HG03439 (cell line): Measurements from ENCODE around the gene ARMC9.
"Not testable (repeated sequence)": the region's sequence is repeated elsewhere in the genome, so short reads cannot be mapped to it uniquely, and the experiment has no call there.

Source experiments
- ATAC-seq: cut with Tn5 transposase; IDR thresholded peaks from one replicate; pipeline ENCODE4 v1.9.1; 2021; ENCODE audit warnings: mild to moderate bottlenecking, moderate library complexity; ENCODE audit not compliant: unreplicated experiment

The ARMC9 gene

DNA sequence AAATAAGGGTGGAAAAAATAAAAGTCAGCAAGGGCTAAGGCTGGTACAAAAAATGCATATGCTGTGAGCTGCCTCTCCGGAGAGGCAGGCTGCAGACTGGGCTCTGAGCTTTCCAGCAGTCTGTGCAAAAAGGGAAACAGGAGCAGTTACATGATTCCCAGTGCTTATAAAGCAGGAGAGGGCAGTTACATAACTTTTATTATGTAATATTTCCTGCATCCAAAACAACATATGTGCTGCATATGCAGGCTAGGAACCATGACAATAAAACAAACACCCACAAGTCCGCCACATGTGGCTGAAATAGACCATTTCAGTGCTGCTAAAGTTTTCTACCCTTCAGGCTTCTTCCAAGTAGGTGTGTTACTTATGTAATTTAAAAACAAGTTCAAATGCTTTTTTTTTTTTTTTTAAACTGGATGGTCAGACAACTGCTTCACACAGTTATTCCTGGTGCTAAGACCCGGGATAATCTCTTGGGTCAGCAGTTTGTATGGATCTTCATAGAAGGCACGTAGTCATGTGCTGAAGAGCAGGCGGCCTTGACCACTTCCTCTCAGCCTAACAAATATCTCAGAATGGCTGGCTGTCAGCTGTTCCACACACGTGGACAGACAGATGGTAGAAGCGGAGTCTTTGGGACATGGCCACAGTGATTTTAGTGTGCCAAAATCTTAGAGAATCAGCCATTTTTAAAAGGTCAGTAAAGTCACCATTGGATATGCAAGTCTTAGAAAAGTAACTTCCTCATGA lies 43.5 kb downstream of the ARMC9 start:
- ATAC-seq, result no peak

DNA sequence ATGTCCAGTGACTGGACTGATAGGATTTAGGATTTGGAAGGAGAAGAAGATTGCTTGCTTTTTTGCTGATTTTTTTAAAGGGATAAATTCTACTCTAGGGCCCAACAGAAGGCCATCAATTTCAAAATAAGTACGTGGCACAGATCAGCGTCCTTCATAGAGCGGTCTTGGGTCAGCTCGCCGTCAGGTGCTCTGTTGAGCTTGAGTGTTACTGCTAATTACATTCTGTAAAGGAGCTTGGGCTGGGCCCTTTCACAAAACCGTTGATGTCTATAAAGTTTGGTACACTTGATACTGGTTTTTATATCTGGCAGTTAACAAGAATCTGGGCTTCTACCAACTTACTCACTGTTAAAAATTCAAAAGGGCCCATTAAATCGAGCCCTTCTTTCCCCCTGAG lies 45.4 kb downstream of the ARMC9 start:
- no peak for ATAC-seq

DNA sequence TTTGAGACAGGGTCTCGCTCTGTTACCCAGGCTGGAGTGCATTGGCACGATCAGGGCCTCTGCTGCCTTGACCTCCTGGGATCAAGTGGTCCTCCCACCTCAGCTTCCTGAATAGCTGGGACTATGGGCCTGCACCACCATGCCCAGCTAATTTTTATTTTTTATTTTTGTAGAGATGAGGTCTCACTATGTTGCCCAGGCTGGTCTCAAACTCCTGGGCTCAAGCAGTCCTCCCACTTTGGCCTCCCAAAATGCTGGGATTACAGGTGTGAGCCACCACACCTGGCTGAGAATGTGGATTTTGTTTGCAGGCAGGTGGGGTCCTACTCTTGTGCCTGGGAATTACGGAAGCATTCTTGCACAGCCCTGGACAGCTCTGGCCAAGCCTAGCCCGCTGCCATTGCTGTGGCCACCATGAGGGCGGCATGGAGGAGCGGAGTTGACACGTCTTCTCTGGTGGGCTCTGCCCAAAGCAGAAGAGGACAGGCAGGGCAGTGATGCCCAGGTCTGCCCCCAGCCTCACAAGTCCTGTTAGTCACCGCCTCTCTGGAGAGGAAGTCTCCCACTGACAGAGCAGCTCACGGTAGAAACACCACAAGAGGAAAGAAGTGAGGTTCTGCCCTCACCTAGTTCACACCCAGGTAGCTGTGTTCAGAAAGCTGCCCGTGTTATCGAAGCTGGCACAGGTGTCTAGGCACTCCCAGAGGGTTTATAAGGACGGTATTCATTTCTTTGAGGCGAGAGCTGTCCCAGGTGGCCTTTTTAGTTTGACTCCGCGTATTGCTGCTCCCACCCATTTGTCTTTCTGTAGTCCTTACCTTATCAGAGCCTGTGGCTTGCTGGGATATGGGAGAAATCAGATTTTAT lies 46.2 kb downstream of the ARMC9 start:
- no peak for ATAC-seq

DNA sequence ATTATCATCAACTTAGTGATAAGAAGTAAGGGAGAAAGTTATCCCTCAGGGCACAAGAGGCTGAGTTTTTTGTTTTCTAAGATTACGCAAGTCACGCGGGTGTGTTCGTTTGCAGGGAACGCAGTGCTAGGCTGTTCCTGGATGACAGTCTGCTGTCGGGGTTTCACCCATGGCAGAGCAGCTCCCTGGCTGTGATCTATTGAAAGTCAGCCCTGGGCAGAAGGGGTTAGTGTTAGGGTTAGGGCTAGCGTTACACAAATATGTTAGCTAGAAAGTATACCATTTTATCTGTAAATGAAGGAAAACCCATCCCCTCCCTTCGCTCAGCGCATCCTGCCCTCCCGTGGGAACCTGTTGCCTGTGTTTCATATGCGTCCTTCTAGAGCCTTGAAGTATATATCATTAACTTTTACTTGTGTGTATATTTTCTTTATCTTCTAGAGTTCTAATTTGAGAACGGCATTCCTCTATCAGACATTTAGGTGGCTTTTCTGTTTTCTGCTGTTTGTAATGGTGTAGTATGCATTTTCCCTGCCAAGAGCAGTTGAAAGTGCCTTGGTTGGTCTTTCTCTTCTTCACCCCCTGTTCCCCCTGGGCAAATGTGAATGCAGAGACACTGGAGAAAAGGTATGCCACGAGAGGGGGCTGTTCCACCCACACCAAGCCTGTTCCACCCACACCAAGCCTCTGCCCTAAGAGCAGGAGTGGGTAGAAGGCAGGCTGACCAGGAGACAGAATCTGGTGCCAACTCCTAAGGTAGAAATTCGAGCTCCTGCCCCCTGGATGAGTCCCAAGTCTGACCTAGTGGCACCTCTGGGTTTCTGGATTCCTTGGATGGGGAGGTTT lies 47.0 kb downstream of the ARMC9 start:
- ATAC-seq, result no peak

DNA sequence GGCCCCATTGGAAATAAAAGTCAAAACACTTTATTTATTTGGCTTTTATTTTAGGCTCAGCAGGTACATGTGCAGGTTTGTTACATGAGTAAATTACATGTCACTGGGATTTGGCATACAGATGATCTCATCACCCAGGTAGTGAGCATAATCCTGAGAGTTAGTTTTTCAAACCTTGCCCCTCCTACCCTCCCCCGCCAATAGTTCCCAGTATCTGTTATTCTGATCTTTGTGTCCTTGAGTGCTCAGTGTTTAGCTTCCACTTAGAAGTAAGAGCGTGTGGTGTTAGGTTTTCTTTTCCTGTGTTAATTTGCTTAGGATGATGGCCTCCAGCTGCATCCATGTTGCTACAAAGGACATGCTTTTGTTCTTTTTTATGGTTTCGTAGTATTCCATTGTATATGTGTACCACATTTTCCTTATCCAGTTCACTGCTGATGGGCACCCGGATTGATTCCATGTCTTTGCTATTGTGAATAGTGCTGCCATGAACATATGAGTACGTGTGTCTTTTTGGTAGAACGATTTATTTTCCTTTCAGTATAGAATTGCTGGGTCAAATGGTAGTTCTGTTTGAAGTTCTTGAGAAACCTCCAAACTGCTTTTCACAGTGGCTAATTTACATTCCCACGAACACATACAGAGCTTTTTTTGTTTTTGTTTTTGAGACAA lies 47.9 kb downstream of the ARMC9 start:
- no peak for ATAC-seq

DNA sequence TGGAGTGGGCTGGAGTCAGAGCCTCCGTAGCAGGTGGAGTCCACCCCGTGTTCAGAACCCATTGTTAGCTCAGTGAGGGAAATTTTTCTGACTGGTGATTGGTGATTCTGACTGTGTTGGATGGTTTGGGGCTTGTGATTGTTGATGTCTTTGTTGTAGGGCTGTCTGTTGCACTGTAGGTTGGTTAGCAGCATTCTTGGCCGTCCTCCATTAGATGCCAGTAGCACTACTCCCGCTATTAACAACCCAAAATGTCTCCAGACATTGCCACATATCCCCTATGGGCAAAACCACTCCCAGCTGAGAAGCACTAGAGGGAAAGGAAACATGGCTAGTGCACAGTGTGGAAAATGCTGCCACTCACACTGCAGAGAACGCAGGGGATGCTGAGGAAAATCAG lies 51.7 kb downstream of the ARMC9 start:
- ATAC-seq, result no peak

DNA sequence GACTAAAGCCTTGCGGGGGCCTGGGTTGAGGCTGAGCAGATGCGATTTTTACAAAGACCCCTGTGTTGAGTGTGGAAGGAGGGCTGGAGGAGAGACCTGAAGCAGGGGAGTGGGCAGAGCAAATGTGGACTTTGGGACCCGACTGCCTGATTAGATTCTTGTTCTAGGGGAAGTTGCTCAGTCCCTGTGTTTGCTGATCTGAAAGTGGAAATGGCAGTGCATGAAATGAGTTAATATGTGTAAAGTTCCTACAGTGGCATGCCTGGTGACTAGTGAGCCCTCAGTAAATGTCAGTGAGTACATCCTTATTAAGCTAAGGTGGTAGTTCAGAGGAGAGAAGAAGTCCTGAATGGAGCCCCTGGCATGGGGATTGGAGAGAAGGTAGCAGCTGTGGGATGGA lies 52.3 kb downstream of the ARMC9 start:
- ATAC-seq, result no peak

DNA sequence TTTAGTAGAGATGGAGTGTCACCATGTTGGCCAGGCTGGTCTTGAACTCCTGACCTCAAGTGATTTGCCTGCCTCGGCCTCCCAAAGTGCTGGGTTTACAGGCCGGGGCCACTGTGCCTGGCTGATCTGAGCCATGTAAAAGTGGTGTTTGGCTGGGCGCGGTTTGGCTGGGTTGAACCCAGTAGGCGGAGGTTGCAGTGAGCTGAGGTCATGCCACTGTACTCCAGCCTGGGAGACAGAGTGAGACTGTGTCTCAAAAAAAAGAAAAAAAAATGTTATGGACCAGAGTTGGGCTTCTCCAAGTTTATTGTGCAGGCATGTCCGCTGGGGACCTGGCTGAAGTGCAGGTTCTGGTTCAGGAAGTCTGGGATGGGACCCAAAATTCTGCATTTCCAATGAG lies 54.9 kb downstream of the ARMC9 start:
- not testable (repeated sequence) for ATAC-seq

DNA sequence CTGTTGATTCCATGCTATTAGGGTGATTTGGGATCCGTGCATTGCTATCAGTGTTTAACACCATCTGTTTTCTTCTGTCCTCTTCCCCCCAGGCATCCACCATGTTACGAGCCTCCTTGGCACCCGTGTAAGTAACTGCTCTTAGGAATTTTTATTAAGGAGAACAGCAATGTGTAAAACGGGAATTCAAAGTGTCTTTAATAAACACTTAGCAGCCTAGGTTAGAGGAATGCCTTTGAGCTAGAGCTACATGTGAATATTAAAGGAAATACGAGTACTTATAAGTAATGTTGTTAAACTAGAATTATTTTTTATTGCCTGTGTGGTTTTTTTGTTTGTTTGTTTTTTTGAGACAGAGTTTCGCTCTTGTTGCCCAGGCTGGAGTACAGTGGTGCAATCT lies 58.1 kb downstream of the ARMC9 start:
- no peak for ATAC-seq

DNA sequence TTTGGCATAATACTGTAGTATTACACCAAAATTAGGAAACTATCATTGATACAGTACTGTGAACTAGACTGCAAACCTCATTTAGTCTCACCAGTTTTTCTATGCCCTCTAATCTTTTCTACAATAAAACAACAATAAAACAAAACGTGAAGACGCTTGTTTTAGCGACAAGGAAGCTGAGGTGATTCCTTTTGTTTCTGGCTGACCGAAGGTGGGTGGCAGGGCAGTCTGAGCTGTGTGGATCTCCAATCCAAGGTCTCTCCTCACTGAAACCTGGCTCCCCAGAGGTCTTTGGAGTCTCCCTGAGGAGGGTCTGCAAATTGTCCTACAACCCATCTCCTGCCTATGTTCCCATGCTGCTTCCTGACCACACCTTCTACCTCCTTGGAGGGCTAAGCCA lies 59.3 kb downstream of the ARMC9 start:
- no peak for ATAC-seq

DNA sequence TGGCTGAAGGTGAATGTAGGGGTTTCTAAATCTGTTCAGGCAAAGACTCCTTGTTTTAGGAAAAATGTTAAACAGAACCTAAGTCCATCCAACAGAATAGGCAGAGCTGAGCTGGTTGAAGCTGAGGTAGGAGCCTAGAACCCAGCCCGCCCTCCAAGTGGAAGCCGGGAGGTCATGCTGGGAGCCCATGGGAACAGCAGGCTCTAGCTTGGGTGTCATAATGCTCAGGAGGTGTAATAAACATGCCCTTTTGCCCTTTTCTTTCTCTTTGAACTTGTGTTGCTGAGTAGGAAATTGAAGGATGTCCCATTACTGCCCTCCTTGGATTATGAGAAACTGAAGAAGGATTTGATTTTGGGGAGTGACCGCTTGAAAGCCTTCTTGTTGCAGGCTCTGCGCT lies 60.3 kb downstream of the ARMC9 start:
- ATAC-seq, result no peak

DNA sequence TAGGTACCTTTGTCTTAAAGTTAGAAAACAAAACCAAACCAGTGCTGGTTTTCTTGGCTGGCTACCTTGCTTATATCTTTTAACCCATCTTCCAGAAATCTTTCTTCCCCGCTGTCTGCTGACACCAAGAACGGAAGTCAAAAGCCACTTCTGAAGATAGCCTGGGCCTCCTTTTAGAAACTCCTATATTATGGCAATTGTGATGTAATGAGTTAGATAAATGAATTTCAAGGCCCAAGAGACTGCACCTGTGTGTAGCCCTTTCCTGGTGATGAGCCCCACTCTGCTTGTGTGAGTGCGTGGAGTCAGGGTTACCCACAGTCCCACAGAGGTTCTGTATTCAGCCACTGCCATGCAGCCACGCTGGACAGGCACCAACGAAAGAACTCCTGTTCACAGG lies 60.7 kb downstream of the ARMC9 start:
- no peak for ATAC-seq

DNA sequence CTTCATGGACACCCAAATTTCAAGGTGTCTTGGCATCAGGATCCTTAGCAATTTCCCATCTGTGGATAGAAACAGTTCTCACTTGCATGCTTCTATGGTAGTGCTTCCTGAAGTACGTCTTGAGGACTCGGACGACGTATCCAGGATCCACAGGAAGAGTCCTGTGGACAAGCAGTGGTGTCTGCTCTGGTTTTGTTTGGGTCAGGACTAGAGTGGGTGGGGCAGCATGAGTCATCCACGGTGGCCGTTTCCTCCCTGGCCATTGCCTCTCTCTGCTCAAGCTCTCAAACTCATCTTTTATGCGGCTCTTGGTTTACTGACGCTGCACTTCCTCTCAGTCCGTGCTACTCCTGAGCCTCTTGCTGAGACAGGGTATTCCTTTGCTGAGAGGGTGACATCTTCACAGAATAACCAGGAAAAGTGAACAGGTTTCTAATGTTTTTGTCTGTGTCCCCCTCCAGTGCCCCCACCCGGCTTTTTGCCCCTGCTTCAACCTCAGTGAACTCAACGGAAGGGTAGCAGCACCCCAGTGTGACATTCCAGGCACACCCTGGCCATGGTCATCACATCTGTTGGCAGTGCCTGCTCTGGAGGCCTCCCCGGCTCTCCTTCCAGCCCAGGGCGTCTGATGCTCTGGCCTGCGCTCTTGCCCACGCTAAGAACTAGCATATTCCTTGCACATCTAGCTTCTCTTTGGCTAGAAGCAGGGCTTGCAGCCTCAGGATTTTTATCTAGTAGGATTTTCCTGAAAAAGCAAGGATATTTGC lies 62.2 kb downstream of the ARMC9 start:
- no peak for ATAC-seq

DNA sequence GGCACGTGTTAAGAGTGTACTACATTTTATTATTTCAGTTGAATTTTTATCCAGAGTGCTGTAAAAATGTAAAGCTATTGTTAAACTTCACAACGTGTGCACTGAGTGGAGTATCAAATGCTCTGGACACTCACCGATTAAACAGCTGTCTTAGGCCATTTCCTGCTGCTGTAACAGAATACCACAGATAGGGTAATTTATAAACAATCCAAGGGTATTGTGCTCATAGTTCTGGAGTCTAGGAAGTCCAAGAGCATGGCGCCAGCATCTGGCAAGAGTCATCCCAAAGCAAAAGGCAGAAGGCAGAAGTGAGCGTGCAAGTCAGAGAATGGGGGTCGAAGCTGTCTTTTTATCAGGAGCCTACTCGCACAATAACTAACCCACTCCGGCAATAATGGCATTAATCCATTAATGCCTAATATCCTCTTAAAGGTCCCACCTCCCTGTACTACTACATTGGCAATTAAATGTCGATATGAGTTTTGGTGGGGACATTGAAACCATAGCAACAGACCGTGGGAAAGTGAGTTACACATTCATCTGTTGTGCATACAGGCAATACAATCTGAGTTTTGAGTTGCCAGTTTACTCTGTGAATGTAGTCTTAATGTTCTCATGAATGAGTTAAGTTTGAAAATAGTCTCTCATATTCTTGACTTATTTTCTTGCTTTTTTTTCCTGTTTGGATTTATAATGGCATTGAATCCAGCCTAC lies 64.8 kb downstream of the ARMC9 start:
- ATAC-seq, result no peak

DNA sequence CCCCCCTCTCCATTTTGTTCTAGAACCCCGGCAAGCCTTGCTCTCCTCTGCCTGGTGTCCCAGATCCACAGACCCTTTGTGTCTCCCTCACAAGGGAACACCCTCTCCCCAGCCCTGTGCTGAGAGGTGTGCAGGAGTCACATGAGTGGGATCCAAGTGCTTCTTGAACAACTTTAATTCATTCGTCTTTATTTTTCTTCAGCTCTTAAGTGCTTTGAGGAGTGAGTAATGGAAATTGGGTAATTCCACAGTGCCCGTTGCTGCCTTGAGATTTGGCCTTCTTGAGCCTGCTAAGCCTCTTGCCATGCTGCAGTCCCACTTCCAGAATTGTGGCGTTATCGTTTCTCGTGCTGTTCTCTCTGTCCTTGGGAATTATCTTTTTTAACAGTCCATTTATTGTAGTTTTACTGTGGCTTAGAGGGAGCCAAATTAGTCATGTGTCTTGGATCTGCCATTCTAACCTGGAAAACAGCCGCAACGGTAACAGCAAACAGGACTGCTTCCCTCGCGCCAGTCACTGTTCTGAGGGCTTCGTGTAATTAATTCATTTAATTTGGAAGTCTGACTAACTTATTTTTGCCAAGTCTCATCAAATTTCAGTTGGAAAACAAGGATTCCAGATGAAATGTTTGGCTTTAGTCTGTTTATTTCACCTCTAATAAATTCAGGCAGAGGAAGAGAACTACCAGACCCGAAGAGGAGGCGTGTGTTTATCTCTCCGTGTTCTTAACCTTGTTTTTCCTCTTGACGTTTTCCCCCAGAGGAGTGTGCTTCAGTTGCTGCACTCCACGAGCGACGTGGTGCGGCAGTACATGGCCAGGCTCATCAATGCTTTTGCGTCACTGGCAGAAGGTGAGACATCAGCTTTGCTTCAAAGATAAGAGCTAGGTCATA lies 72.0 kb downstream of the ARMC9 start:
- ATAC-seq, result no peak

DNA sequence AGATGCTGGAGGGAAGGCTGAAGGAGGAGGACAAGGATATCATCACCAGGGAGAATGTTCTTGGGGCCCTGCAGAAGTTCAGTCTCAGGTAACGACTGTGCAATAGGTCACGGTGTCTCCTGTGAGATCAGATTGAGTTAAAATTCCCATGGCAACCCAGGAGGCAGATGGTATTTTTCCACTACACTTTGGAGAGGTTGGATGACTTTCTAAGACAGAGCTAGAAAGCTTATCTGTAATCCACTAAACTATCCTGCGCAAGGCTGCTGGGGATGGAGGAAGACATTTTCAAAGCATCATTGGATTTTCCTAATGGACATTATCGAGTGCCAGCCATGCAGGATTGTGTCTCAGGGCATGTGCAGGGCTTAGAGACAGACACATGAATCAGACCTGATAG lies 74.6 kb downstream of the ARMC9 start:
- ATAC-seq, result no peak

DNA sequence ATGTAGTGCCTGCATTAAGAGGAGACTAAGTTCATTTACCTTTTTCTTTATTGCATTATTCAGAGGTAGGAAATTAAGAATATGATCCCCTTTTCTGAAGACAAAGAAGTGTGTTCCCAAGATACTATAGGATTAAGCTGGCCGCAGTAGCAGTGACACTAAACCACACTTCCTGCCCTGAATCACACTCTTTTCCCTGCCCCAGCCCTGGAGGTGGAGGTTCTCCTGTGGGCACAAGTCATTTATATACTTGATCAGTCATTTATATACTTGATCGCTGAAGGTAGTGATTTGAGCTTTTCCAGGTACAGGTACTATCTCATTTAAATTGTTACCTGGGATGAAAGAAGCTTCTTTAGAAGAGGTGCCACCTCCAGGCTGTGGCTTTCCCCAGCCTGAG lies 78.6 kb downstream of the ARMC9 start:
- no peak for ATAC-seq

DNA sequence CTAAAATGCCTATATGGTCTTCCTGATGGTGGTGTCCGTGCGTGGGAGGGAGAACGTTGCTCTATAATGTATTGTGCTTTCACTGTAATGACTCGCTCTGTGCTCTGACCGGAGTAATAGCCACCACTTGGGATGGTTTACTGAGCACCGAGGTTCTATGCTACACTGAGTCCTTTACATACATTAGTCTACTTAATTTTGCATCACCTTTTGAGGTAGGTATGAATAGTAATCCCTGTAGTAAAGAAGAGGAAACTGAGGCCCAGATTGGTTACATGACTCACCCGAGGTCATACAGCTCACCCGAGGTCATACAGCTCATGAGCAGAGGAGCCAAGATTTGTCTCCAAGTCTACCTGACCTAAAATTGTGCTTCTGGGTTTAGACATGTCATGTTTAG lies 79.5 kb downstream of the ARMC9 start:
- no peak for ATAC-seq

DNA sequence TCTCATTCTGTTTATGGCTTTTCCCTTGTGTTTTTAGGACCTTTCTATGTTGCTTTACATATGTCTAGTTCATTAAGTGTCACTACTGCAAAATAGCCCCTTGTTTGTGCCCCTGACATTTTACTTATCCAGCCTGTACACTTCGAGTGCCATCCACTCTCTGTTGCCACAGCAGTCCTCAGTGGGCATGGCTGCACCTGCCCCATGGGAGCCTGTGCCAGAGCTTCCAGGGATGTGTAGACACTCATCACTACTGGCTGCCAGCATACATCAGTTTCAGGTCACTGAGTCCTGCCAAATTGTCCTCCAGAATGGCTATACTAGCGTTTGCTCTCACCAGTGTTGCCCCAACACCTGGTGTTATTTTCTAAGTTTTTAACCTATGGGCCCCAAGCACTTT lies 80.4 kb downstream of the ARMC9 start:
- no peak for ATAC-seq
